Gastrocnemius medialis (tissue), 4 donors: ENCODE data around the gene CCDC12.

Experiments
- POLR2A ChIP-seq, 2 donors: fragments of 450-650 bp; IDR thresholded peaks; one replicate each; pipeline ENCODE4 v1.6.1; 2017; ENCODE audit warnings: antibody characterized with exemption in 2 of 2, mild to moderate bottlenecking in 2 of 2, moderate library complexity in 2 of 2
- TF ChIP-seq, protein P1 (sequence below), 5 experiments: fragments of 450-650 bp in 3 of 5; fragments of 200-600 bp in 2 of 5; sonication (generic) in 2 of 5; IDR thresholded peaks in 4 of 5; conservative IDR thresholded peaks in 1 of 5; 1 replicate in 4 of 5; 2 replicates in 1 of 5; pipeline ENCODE4 v1.5.1; 2016 to 2019; ENCODE audit warnings: antibody characterized with exemption in 5 of 5, mild to moderate bottlenecking in 3 of 5, moderate library complexity in 3 of 5

GRCh38 chr3:46884929-46885328 is 91.6 kb downstream of the CCDC12 start:
- TF ChIP-seq, protein P1, sequence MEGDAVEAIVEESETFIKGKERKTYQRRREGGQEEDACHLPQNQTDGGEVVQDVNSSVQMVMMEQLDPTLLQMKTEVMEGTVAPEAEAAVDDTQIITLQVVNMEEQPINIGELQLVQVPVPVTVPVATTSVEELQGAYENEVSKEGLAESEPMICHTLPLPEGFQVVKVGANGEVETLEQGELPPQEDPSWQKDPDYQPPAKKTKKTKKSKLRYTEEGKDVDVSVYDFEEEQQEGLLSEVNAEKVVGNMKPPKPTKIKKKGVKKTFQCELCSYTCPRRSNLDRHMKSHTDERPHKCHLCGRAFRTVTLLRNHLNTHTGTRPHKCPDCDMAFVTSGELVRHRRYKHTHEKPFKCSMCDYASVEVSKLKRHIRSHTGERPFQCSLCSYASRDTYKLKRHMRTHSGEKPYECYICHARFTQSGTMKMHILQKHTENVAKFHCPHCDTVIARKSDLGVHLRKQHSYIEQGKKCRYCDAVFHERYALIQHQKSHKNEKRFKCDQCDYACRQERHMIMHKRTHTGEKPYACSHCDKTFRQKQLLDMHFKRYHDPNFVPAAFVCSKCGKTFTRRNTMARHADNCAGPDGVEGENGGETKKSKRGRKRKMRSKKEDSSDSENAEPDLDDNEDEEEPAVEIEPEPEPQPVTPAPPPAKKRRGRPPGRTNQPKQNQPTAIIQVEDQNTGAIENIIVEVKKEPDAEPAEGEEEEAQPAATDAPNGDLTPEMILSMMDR (IDR thresholded peaks at IDR 0.05 in 4 of 5, conservative IDR thresholded peaks at IDR 0.05 in 1 of 5) = no peak
- no peak for TF ChIP-seq POLR2A (IDR thresholded peaks at IDR 0.05)
